Measurements from ENCODE around the gene NSUN4. TPM values are rescaled to one million over a fixed set of nuclear protein-coding genes. Genes with fewer than 3 reads are reported as not detected.
"Not testable (repeated sequence)": the region's sequence is repeated elsewhere in the genome, so short reads cannot be mapped to it uniquely, and the experiment has no call there.

Gene NSUN4
- total RNA-seq, 1 donor from 2014 or later = 22.5 TPM

DNA sequence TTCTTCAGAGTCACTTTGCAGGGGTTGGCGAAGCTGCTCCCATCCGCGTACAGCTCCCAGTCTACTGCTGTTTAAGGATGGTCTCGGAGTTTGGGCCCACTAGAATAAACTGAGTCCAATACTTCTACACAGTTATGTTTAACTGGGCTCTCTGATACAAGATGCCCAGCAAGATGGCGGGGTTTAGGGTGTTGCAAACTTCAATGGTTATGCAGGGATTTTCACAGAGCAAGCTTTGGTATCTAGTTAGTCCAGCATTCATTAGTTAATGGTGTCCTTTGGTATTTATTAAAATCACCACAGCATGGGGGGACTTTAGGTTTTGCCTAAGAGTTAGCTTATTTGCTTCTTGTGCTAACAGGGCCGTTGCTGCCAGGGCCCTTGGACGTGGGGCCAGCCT is 12.4 kb upstream of the NSUN4 start:
- not testable (repeated sequence) for DNase-seq

DNA sequence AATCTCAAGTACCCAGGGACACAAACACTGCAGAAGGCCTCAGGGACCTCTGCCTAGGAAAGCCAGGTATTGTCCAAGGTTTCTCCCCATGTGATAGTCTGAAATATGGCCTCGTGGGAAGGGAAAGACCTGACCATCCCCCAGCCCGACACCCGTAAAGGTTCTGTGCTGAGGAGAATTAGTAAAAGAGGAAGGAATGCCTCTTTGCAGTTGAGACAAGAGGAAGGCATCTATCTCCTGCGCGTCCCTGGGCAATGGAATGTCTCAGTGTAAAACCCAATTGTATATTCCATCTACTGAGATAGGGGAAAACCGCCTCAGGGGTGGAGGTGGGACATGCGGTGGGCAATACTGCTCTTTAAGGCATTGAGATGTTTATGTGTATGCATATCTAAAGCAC is 10.8 kb upstream of the NSUN4 start:
- not testable (repeated sequence) for DNase-seq

DNA sequence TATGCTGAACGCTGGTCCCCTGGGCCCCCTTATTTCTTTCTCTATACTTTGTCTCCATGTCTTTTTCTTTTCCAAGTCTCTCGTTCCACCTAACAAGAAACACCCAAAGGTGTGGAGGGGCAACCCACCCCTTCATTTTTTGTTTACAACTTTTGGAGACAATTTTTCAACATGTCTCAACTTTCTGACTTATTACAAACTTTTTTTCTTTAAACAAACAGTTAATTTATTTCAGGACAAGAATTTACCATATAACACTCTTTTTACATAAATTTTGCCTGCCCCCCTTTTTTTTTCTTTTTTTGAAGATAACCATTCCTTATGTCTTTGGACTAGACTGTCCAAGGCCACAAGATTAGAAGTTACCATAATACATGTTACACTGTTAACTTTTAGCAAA is 10.2 kb upstream of the NSUN4 start:
- DNase-seq = not testable (repeated sequence)

GRCh38 chr1:46331786-46332540 is 8.6 kb upstream of the NSUN4 start:
- DNase-seq = not testable (repeated sequence)

- peak; percentile 46 for DNase-seq
Observed at GRCh38 chr1:46333300-46334029, 7.1 kb upstream of the NSUN4 start.

DNA sequence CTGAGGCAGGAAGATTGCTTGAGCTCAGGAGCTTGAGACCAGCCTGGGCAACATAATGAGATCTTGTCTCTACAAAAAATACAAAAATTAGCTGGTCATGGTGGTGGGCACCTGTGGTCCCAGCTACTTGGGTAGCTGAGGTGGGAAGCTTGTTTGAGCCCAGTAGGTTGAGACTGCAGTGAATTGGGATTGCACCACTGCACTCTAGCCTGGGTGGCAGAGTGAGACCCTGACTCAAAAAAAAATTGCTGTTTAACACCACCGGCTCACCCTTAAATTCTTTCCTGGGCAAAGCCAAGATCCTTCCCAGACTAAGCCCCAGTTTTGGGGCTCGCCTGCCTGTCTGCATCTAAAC is 6.6 kb upstream of the NSUN4 start:
- no peak for DNase-seq

DNA sequence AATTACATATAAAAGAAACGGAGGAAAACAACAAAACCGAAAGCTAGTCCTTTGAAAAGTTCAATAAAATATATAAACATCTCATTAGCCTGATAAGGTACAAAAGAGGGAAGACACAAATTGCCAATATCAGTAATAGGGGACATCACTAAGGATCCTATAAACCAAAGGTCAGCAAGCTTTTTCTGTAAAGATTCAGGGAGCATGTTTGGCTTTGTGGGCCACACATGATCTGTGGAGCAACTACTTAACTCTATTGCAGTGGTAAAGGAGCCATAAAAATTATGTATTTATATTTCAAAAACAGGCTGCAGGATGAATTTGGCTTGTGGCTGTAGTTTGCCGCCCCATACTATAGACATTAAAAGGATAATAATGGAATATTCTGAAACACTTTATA is 5.5 kb upstream of the NSUN4 start:
- no peak for DNase-seq

DNA sequence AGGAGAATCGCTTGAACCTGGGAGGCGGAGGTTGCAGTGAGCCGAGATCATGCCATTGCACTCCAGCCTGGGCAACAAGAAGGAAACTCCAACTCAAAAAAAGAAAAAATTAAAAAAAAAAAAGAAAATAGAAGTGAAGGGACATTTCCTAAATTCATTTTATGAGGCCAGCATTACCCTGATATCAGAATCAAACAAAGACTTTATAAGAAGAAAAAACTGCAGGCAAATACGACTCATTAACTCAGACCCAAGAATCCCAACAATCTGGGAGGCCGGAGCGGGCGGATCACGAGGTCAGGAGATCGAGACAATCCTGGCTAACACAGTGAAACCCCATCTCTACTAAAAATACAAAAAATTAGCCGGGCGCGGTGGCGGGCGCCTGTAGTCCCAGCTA is 3.2 kb upstream of the NSUN4 start:
- DNase-seq = not testable (repeated sequence)

DNA sequence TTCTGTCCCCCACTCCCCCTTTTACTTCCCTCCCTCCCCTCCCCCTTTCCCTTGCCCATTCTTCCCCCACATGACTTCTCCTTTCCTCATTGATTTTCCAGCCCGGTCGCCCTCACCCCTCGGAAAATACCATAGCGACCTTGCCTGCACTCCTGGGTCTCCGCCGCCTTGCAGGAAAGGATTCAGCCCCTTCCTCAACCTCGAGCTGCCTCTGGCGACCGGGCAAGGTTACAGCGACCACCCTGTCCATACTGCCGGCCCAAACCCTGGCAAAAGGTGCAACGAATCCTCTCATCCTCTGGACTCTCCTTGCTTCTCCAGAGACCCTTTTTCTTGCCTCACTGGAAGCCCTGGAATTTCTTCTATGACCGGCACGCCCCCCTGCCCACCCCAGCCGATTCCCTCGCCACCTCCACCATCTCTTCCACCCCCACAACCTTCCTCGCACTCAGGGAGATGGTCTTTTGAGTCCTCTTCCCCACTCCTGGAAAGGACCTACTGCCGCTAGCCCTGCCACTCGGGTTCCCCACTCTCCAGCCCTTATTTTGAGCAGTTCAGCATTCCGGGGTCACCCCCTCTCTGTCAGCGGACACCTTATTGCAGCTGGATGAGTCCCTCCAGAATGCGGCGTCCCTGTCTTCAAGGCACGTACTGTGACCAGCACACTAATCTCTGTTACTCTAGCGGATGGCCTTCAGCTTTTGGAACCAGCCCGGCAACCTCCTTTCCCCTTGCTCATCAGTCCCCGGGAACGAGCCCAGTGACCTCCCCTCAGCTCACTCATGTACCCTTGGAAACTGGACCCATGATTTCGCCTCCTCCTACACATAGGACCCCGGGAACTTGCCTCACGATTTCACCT is 846 bp downstream of the NSUN4 start:
- DNase-seq = no peak

DNA sequence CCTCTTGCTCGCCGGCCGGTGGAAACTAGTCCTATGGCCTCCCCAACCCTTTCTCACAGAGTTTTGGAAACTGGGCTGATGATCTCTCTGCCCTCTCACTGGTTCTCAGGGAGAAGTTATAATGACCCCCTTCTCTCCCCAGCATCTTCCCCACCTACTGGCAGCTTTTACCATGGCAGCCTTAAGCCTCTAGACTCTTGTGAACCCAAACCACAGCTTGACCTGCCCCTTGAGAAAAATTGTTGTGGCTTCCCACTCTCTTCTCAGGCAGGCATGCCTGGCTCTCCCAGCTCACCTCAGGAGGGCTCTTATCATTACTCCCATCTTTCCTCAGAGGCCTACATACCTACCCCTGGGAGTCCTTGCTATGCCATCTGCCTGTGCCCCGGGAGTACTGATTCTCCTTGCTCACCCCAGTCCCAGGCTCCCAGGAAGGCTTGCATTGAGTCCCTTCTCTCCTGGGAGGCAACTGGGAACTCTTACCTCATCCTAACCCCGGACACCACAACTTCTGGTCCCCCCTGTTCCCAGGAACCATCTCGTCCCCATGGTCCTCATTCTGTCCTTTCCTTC is 1.6 kb downstream of the NSUN4 start:
- peak; percentile 34 for DNase-seq

- DNase-seq = no peak
Observed at GRCh38 chr1:46342677-46343350, 2.2 kb downstream of the NSUN4 start.

- DNase-seq = no peak
Observed at GRCh38 chr1:46343351-46343695, 2.7 kb downstream of the NSUN4 start.

DNA sequence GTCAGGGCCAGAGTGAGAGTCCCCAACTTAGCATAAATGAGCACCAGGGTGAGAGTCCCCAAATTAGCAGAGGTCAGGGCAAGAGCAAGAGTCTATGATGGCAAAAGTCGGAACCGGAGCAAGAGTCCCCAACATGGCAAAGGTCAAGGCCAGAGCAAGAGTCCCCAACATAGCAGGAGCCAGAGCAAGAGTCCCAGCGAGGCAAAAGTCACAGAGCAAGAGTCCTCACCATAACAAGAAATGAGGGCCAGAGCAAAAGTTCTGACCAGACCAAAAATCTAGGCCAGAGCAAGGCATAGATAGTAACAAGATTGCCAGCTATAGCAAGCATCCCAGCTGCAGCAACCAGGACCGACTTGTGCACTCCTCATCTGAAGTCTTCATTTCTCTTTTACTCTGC is 3.1 kb downstream of the NSUN4 start:
- no peak for DNase-seq

DNA sequence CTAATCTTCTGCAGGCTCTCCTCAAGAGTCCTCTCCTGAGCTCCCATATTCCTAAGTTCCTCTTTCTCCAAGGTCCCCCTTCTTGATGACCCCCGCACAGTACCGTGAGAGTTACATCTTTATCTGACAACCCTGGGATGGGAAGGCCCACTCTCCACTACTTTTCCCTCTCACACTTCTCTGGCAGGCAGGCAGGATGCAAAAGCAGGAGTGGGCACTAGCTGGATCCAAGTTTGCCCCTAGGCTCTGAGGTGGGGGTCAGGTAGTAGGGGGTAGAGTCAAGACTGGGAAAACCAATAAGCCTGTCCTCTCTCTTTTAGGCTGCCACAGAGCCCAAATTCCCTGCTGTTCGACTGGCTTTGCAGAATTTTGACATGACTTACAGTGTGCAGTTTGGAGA is 3.9 kb downstream of the NSUN4 start:
- DNase-seq = no peak

GRCh38 chr1:46345281-46345680 is 4.7 kb downstream of the NSUN4 start:
- no peak for DNase-seq

GRCh38 chr1:46352363-46352762 is 11.8 kb downstream of the NSUN4 start:
- DNase-seq = no peak

- DNase-seq = not testable (repeated sequence)
Observed at GRCh38 chr1:46355920-46356319, 15.3 kb downstream of the NSUN4 start.

GRCh38 chr1:46362158-46362557 is 21.6 kb downstream of the NSUN4 start:
- DNase-seq = no peak

GRCh38 chr1:46363121-46363520 is 22.5 kb downstream of the NSUN4 start:
- DNase-seq = no peak

GRCh38 chr1:46364612-46365011 is 24.0 kb downstream of the NSUN4 start:
- DNase-seq = no peak

GRCh38 chr1:46365796-46366195 is 25.2 kb downstream of the NSUN4 start:
- not testable (repeated sequence) for DNase-seq

DNA sequence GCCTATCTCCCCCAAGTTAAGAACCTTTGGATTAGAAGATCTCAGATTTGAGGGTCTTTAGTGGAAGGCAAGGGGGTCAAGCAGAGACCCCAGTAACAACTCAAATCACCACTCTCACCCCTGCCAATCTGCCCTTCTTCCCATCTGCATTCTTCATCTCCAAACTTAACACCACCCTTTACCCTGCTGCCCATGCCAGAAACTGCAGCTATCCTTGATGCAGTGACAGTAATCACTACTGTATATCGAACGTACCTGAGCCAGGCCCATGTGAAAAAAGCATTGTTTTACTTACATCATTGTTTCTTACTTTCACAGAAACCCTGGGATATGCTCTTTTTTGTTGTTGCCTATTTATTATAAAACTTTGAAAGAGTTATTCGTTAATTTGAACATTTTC is 26.5 kb downstream of the NSUN4 start:
- no peak for DNase-seq

- DNase-seq = not testable (repeated sequence)
Observed at GRCh38 chr1:46367701-46368100, 27.1 kb downstream of the NSUN4 start.

All from dermis blood vessel endothelial cell (primary cell).